K562 (cell line): ENCODE data around the gene DMWD. TPM values are rescaled to one million over a fixed set of nuclear protein-coding genes. Genes with fewer than 3 reads are reported as not detected.

Experiments
- ATF6 ChIP-seq: sonication (generic); formaldehyde crosslinking; IDR thresholded peaks from 2 replicates; pipeline ENCODE4 v1.4.0; 2020; ENCODE audit warnings: mild to moderate bottlenecking, missing genetic modification reagents
- BCLAF1 ChIP-seq, 2 experiments: fragments of 450-650 bp in 1 of 2; IDR thresholded peaks; 2 replicates each; pipeline ENCODE4 v1.6.1; 2011 to 2017; ENCODE audit warnings: low read depth in 2 of 2, antibody characterized with exemption in 1 of 2, borderline replicate concordance in 1 of 2, low read length in 1 of 2, mild to moderate bottlenecking in 1 of 2, mixed read lengths in 1 of 2; ENCODE audit not compliant: control insufficient read depth in 1 of 2
- KAT8 ChIP-seq: fragments of 450-650 bp; IDR thresholded peaks from 2 replicates; pipeline ENCODE4 v1.6.1; 2016; ENCODE audit warnings: low read depth, mild to moderate bottlenecking
- OTX1 ChIP-seq: fragments of 450-650 bp; formaldehyde crosslinking; IDR thresholded peaks from 2 replicates; pipeline ENCODE4 v1.4.0; 2022; ENCODE audit warnings: mild to moderate bottlenecking
- RBM17 ChIP-seq: fragments of 200-400 bp; formaldehyde crosslinking; IDR thresholded peaks from 2 replicates; pipeline ENCODE4 v1.6.1; 2017; ENCODE audit warnings: low read depth, mild to moderate bottlenecking, low read length, borderline replicate concordance
- SETDB1 ChIP-seq: IDR thresholded peaks from one replicate; pipeline ENCODE4 v1.6.1; 2012; ENCODE audit warnings: low read length, control low read depth, inconsistent platforms
- SMARCB1 ChIP-seq: IDR thresholded peaks from 2 replicates; pipeline ENCODE4 v1.6.1; 2011; ENCODE audit warnings: improper control_type of control experiment, low read depth; ENCODE audit not compliant: insufficient read length
- TCF15 ChIP-seq: fragments of 250-450 bp; sonication (Bioruptor Pico); IDR thresholded peaks from 2 replicates; pipeline ENCODE4 v1.8.0; 2022; ENCODE audit warnings: moderate library complexity, mild to moderate bottlenecking, inconsistent platforms
- USF2 ChIP-seq: sonication (generic); formaldehyde crosslinking; IDR thresholded peaks from 2 replicates; pipeline ENCODE4 v1.5.0; 2020; ENCODE audit warnings: missing genetic modification reagents
- VEZF1 ChIP-seq: fragments of 200-800 bp; sonication (Bioruptor generic); IDR thresholded peaks from 2 replicates; pipeline ENCODE4 v1.6.1; 2017; ENCODE audit warnings: missing genetic modification characterization, missing compliant biosample characterization
- ZNF347 ChIP-seq: fragments of 450-650 bp; formaldehyde crosslinking; IDR thresholded peaks from 2 replicates; pipeline ENCODE4 v1.4.0; 2020; ENCODE audit warnings: low read depth, mild to moderate bottlenecking, moderate library complexity
- ZNF398 ChIP-seq: fragments of 250-450 bp; sonication (Bioruptor Pico); IDR thresholded peaks from 2 replicates; pipeline ENCODE4 v1.8.0; 2021; ENCODE audit warnings: moderate library complexity, mild to moderate bottlenecking, inconsistent platforms
- ZNF449 ChIP-seq: fragments of 250-450 bp; sonication (Bioruptor Pico); IDR thresholded peaks from 2 replicates; pipeline ENCODE4 v1.8.0; 2022; ENCODE audit warnings: moderate library complexity, mild to moderate bottlenecking, inconsistent platforms
- polyA plus RNA-seq, 8 experiments: library from polyadenylated mRNA; depleted of rRNA in 4 of 8; stranded (reverse) in 5 of 8; unstranded in 3 of 8; fragments of >200 nt; fragmentation: Nextera tagmentation in 2 of 8; fragmentation: Illumina TruSeq in 1 of 8; extraction: Ambion mirVana in 2 of 8; extraction: Trizol in 1 of 8; gene quantifications; 2 replicates each; pipeline versions ENCODE4 v1.2.1 to v1.2.3, GENCODE V29; 2011 to 2014; ENCODE audit warnings: inconsistent platforms in 1 of 8, missing spikeins in 1 of 8
- total RNA-seq, 7 experiments: library from RNA; depleted of rRNA in 6 of 7; stranded (reverse); fragments of >200 nt in 6 of 7; fragmentation: Illumina TruSeq in 2 of 7; extraction: Trizol in 2 of 7; gene quantifications; 2 replicates each; pipeline versions ENCODE4 v1.2.1 to v1.2.3, GENCODE V29; 2011 to 2021; ENCODE audit warnings: low replicate concordance in 1 of 7

The DMWD gene
- total and polyA plus RNA-seq, 9 of the 15 experiments (the other 6 are each of a cell fraction or from before 2014, with no cell fraction given): 4.7 to 54.6 (median 19.0) TPM

- peak; percentile 68 for TF ChIP-seq VEZF1 (CRISPR knock-in tag)
- TF ChIP-seq OTX1 (CRISPR knock-in tag): peak; percentile 67; the same call in 1 of the 2 replicates
- TF ChIP-seq SMARCB1: no peak
- no peak for TF ChIP-seq KAT8
- no peak for TF ChIP-seq TCF15 (CRISPR knock-in tag)
- TF ChIP-seq SETDB1: no peak
- TF ChIP-seq ZNF398: no peak
- TF ChIP-seq ZNF449 (CRISPR knock-in tag): no peak
- no peak for TF ChIP-seq ZNF347 (CRISPR knock-in tag)
- no peak for TF ChIP-seq USF2 (CRISPR knock-in tag)
- no peak for TF ChIP-seq BCLAF1 (IDR thresholded peaks at IDR 0.05; ENCODE audit: borderline replicate concordance in 1 of 2, control insufficient read depth in 1 of 2, low read depth in 2 of 2, low read length in 1 of 2)
- no peak for TF ChIP-seq RBM17
- no peak for TF ChIP-seq ATF6
Measured at GRCh38 chr19:45779231-45780145, 13.2 kb downstream of the DMWD start (continued).
